Cardiac muscle cell (in vitro differentiated cells and primary cell): ENCODE results near the gene SPEG. TPM values are rescaled to one million over a fixed set of nuclear protein-coding genes. Genes with fewer than 3 reads are reported as not detected.

ENCODE experiments used
- DNase-seq, 2 donors: peaks; one replicate each; pipeline versions ENCODE4 v3.0.0 to v3.0.0-alpha.2; 2010 to 2017; ENCODE audit warnings: low read depth in 1 of 2, low spot score in 1 of 2
- H3K27ac ChIP-seq: fragments of 200-600 bp; sonication (generic); 2 replicates; pipeline ENCODE4 v1.5.1; 2016
- H3K27me3 ChIP-seq: fragments of 200-600 bp; sonication (generic); 2 replicates; pipeline ENCODE4 v1.6.0; 2016; ENCODE audit warnings: control low read depth
- H3K36me3 ChIP-seq: fragments of 200-600 bp; sonication (generic); 2 replicates; pipeline ENCODE4 v1.5.1; 2016; ENCODE audit warnings: control low read depth
- H3K4me1 ChIP-seq: fragments of 200-600 bp; sonication (generic); 2 replicates; pipeline ENCODE4 v1.8.1; 2017; ENCODE audit warnings: low read depth, mild to moderate bottlenecking, mixed run types
- H3K4me3 ChIP-seq: fragments of 200-600 bp; sonication (generic); 2 replicates; pipeline ENCODE4 v1.5.1; 2016; ENCODE audit warnings: mild to moderate bottlenecking
- H3K9me3 ChIP-seq: fragments of 200-600 bp; sonication (generic); 2 replicates; pipeline ENCODE4 v1.5.1; 2017; ENCODE audit warnings: low read depth, mild to moderate bottlenecking, control low read depth
- CTCF ChIP-seq: IDR thresholded peaks from 2 replicates; pipeline ENCODE4 v1.5.1; 2012; ENCODE audit warnings: low read depth, mild to moderate bottlenecking, low read length
- polyA plus RNA-seq: library from polyadenylated mRNA; unstranded; fragments of >200 nt; fragmentation: Nextera tagmentation; extraction: Ambion mirVana; gene quantifications from 2 replicates; pipeline ENCODE4 v1.2.1, GENCODE V29; 2016
- total RNA-seq: library from RNA; depleted of rRNA; stranded (reverse); fragments of >200 nt; gene quantifications from 2 replicates; pipeline ENCODE4 v1.2.3, GENCODE V29; 2016

The SPEG gene
- total and polyA plus RNA-seq, 2 experiments from 2014 or later: 188 to 292 TPM

DNA sequence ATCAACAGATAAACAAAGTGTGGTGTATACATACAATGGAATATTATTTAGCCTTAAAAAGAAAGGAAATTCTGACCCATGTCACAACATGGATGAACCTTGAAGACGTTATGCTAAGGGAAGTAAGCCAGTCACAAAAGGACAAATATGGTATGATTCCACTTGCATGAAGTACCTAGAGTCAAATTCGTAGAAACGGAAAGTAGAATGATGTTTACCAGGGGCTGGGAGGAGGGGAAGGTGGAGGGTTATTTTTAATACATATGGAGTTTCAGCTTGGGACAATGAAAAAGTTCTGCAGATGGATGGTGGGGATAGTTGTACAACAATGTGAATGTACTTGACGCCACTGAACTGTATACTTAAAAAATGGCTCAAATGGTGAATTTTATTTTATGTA lies 19.8 kb upstream of the SPEG start:
- H3K9me3 ChIP-seq: no peaks in the 10 kb centered on the region
- no peaks in the 10 kb centered on the region for H3K36me3 ChIP-seq
- no peak overlapping the region for H3K27ac ChIP-seq
- no peak for DNase-seq
- no peak overlapping the region for H3K4me3 ChIP-seq
- peaks cover 19% of the 10 kb centered on the region for H3K4me1 ChIP-seq
- H3K27me3 ChIP-seq: no peaks in the 10 kb centered on the region
- no peak for TF ChIP-seq CTCF

- TF ChIP-seq CTCF: no peak
- Histone ChIP-seq H3K4me3 (no peak overlapping the region), H3K9me3 (no peaks in the 10 kb centered on the region), H3K27me3 (no peaks in the 10 kb centered on the region), H3K36me3 (no peaks in the 10 kb centered on the region), H3K4me1 (peaks cover 20% of the 10 kb centered on the region), H3K27ac (no peak overlapping the region)
- DNase-seq: no peak
These were observed 18.9 kb upstream of the SPEG start for GRCh38 chr2:219415580-219416234.

- no peaks in the 10 kb centered on the region for H3K9me3 ChIP-seq
- DNase-seq: no peak
- H3K4me3 ChIP-seq: no peak overlapping the region
- no peak for TF ChIP-seq CTCF
- no peaks in the 10 kb centered on the region for H3K27me3 ChIP-seq
- H3K4me1 ChIP-seq: peaks cover 20% of the 10 kb centered on the region
- no peaks in the 10 kb centered on the region for H3K36me3 ChIP-seq
- H3K27ac ChIP-seq: no peak overlapping the region
These were observed 18.4 kb upstream of the SPEG start for GRCh38 chr2:219416235-219416602.

DNA sequence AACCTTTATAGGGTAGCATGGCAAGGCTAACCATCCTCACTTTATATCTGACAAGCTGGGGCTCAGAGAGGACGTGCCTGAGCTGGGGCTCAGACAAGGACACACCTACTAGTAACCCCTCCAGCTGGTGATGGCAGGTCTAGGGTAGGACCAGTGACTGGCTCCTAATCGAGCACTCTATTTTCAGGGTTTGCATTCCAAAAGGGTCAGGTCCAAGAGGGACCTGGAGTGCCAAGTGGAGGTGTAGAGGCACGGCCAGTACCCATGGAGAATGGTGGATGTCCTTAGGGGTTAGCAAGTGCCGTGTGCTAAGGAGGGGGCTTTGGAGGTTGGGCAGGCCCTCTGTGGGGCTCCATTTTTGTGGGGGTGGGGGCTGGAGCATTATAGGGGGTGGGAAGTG lies 17.7 kb upstream of the SPEG start:
- no peak for TF ChIP-seq CTCF
- Histone ChIP-seq H3K27me3 (no peaks in the 10 kb centered on the region), H3K4me3 (no peak overlapping the region), H3K27ac (no peak overlapping the region), H3K36me3 (no peaks in the 10 kb centered on the region), H3K4me1 (peaks cover 20% of the 10 kb centered on the region), H3K9me3 (no peaks in the 10 kb centered on the region)
- DNase-seq: no peak

DNA sequence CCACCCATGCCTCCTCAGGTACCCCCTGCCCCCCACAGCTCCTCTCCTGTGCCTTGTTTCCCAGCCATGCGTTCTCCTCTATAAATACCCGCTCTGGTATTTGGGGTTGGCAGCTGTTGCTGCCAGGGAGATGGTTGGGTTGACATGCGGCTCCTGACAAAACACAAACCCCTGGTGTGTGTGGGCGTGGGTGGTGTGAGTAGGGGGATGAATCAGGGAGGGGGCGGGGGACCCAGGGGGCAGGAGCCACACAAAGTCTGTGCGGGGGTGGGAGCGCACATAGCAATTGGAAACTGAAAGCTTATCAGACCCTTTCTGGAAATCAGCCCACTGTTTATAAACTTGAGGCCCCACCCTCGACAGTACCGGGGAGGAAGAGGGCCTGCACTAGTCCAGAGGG lies 17.3 kb upstream of the SPEG start:
- no peaks in the 10 kb centered on the region for H3K27me3 ChIP-seq
- no peak for TF ChIP-seq CTCF
- no peak overlapping the region for H3K4me3 ChIP-seq
- no peak overlapping the region for H3K27ac ChIP-seq
- no peaks in the 10 kb centered on the region for H3K36me3 ChIP-seq
- no peaks in the 10 kb centered on the region for H3K9me3 ChIP-seq
- H3K4me1 ChIP-seq: peaks cover 20% of the 10 kb centered on the region
- DNase-seq: no peak
